Caco-2 (cell line): ENCODE data around the gene ATF4. TPM values are rescaled to one million over a fixed set of nuclear protein-coding genes. Genes with fewer than 3 reads are reported as not detected.

Experiments used
- BruUV-seq: library from RNA; stranded (reverse); fragments of 400-500 nt; replicated peaks from 2 replicates; lab custom pipeline; 2021; lab: Mats Ljungman, UMichigan
- CTCF ChIA-PET: fragments of 300-600 bp; sonication (Branson Sonifier 250); formaldehyde crosslinking; loops from one replicate; lab custom pipeline; 2022; ENCODE audit warnings: antibody characterized with exemption; lab: Charles Lee
- POLR2A ChIA-PET: fragments of 300-600 bp; sonication (Branson Sonifier 250); formaldehyde crosslinking; loops from one replicate; lab custom pipeline; 2022; ENCODE audit warnings: antibody characterized with exemption; lab: Charles Lee
- DNase-seq, 2 experiments: peaks; one replicate each; pipeline versions ENCODE4 v3.0.0 to v3.0.0-alpha.2; 2020 to 2022
- H3K27me3 ChIP-seq: replicated peaks from 2 replicates; pipeline ENCODE4 v1.6.0; 2011; ENCODE audit warnings: low read length; ENCODE audit not compliant: control insufficient read depth, insufficient read depth
- H3K36me3 ChIP-seq: 2 replicates; pipeline ENCODE4 v1.5.1; 2011; ENCODE audit warnings: low read length; ENCODE audit not compliant: control insufficient read depth, insufficient read depth
- H3K4me1 ChIP-seq: fragments of 250-450 bp; sonication (Bioruptor Pico); 2 replicates; pipeline ENCODE4 v1.5.1; 2020; ENCODE audit warnings: mild to moderate bottlenecking
- H3K4me3 ChIP-seq: 2 replicates; pipeline ENCODE4 v1.5.1; 2011; ENCODE audit warnings: low read depth, mild to moderate bottlenecking, control low read depth, low read length
- H3K9me3 ChIP-seq: fragments of 250-450 bp; sonication (Bioruptor Pico); 2 replicates; pipeline ENCODE4 v1.5.1; 2020; ENCODE audit warnings: mild to moderate bottlenecking, moderate library complexity
- H3K27ac Mint-ChIP-seq: one replicate; pipeline ENCODE4 v1.8.0; 2022; ENCODE audit warnings: mixed read lengths; ENCODE audit not compliant: unreplicated experiment
- H3K27me3 Mint-ChIP-seq: one replicate; pipeline ENCODE4 v1.8.0; 2022; ENCODE audit warnings: mixed read lengths; ENCODE audit not compliant: insufficient read depth, unreplicated experiment
- H3K36me3 Mint-ChIP-seq: one replicate; pipeline ENCODE4 v1.8.0; 2022; ENCODE audit warnings: mild to moderate bottlenecking, mixed read lengths; ENCODE audit not compliant: insufficient read depth, unreplicated experiment
- H3K4me1 Mint-ChIP-seq: one replicate; pipeline ENCODE4 v1.8.0; 2022; ENCODE audit warnings: low read depth, mixed read lengths; ENCODE audit not compliant: unreplicated experiment
- H3K4me3 Mint-ChIP-seq: one replicate; pipeline ENCODE4 v1.8.0; 2022; ENCODE audit warnings: mild to moderate bottlenecking, moderate library complexity, mixed read lengths; ENCODE audit not compliant: unreplicated experiment
- H3K9me3 Mint-ChIP-seq: one replicate; pipeline ENCODE4 v1.8.0; 2022; ENCODE audit warnings: mixed read lengths; ENCODE audit not compliant: unreplicated experiment
- CTCF ChIP-seq, 2 experiments: fragments of 200-600 bp in 1 of 2; IDR thresholded peaks; 1 replicate in 1 of 2; 2 replicates in 1 of 2; pipeline versions ENCODE4 v1.5.1 to v1.8.0; 2011 to 2022; ENCODE audit warnings: antibody characterized with exemption in 1 of 2, control low read depth in 1 of 2, inconsistent platforms in 1 of 2, low read depth in 1 of 2, low read length in 1 of 2, mild to moderate bottlenecking in 1 of 2, moderate library complexity in 1 of 2; ENCODE audit not compliant: insufficient read depth in 1 of 2, severe bottlenecking in 1 of 2, unreplicated experiment in 1 of 2
- intact Hi-C: fragments of 100-400 bp; cut with micrococcal nuclease; formaldehyde crosslinking; loops from one replicate; pipeline ENCODE4 v1.10.0; 2022; ENCODE audit not compliant: unreplicated experiment
- total RNA-seq: library from RNA; stranded (reverse); gene quantifications from 2 replicates; pipeline ENCODE4 v1.2.3, GENCODE V29; 2022

The ATF4 gene
- total RNA-seq, 1 experiment from 2014 or later, result 647 TPM

- Mint-ChIP-seq H3K27me3 (peaks cover 2% of the 10 kb centered on the region), H3K4me1 (no peaks in the 10 kb centered on the region), H3K9me3 (peaks cover 11% of the 10 kb centered on the region), H3K4me3 (no peak overlapping the region), H3K36me3 (no peaks in the 10 kb centered on the region), H3K27ac (no peak overlapping the region)
- no peak for DNase-seq
- Histone ChIP-seq H3K36me3 (no peaks in the 10 kb centered on the region), H3K27me3 (no peaks in the 10 kb centered on the region), H3K9me3 (no peaks in the 10 kb centered on the region), H3K4me3 (no peak overlapping the region), H3K4me1 (no peaks in the 10 kb centered on the region)
- no TSS peak for BruUV-seq
- POLR2A ChIA-PET, result no interaction called here
- TF ChIP-seq CTCF (IDR thresholded peaks at IDR 0.05; ENCODE audit: insufficient read depth in 1 of 2, low read depth in 1 of 2, low read length in 1 of 2, severe bottlenecking in 1 of 2, unreplicated experiment in 1 of 2), result no peak
- CTCF ChIA-PET, result no interaction called here
- intact Hi-C loops, result no loop called here
These were observed 48.7 kb downstream of the ATF4 start for GRCh38 chr22:39569066-39569465.

- intact Hi-C loops, result no loop called here
- POLR2A ChIA-PET, result no interaction called here
- Histone ChIP-seq H3K27me3 (no peaks in the 10 kb centered on the region), H3K9me3 (no peaks in the 10 kb centered on the region), H3K4me3 (no peak overlapping the region), H3K4me1 (no peaks in the 10 kb centered on the region), H3K36me3 (no peaks in the 10 kb centered on the region)
- no peak for TF ChIP-seq CTCF (IDR thresholded peaks at IDR 0.05; ENCODE audit: insufficient read depth in 1 of 2, low read depth in 1 of 2, low read length in 1 of 2, severe bottlenecking in 1 of 2, unreplicated experiment in 1 of 2)
- CTCF ChIA-PET, result no interaction called here
- peaks cover 2% of the 10 kb centered on the region for H3K27me3 Mint-ChIP-seq
- no peaks in the 10 kb centered on the region for H3K4me1 Mint-ChIP-seq
- H3K4me3 Mint-ChIP-seq, result no peak overlapping the region
- DNase-seq, result no peak
- peaks cover 9% of the 10 kb centered on the region for H3K9me3 Mint-ChIP-seq
- no peak overlapping the region for H3K27ac Mint-ChIP-seq
- no TSS peak for BruUV-seq
- H3K36me3 Mint-ChIP-seq, result no peaks in the 10 kb centered on the region
These were observed 49.9 kb downstream of the ATF4 start for GRCh38 chr22:39570226-39570625.

- no TSS peak for BruUV-seq
- TF ChIP-seq CTCF (IDR thresholded peaks at IDR 0.05; ENCODE audit: insufficient read depth in 1 of 2, low read depth in 1 of 2, low read length in 1 of 2, severe bottlenecking in 1 of 2, unreplicated experiment in 1 of 2), result no peak
- H3K9me3 Mint-ChIP-seq, result peaks cover 4% of the 10 kb centered on the region
- no peaks in the 10 kb centered on the region for H3K27me3 ChIP-seq
- no peak within 1 kb of the TSS for H3K27ac Mint-ChIP-seq
- DNase-seq, result no peak
- no peaks in the 10 kb centered on the region for H3K36me3 ChIP-seq
- intact Hi-C loops, result no loop called here
- CTCF ChIA-PET, result interaction anchor here (1.0 kb wide), 1 partner anchor 11 kb away, joined by 3 read pairs; no protein-coding TSS in a partner anchor
- no peaks in the 10 kb centered on the region for H3K4me1 Mint-ChIP-seq
- peaks cover 2% of the 10 kb centered on the region for H3K27me3 Mint-ChIP-seq
- H3K36me3 Mint-ChIP-seq, result no peaks in the 10 kb centered on the region
- no peak within 1 kb of the TSS for H3K4me3 Mint-ChIP-seq
- H3K4me3 ChIP-seq, result no peak within 1 kb of the TSS
- POLR2A ChIA-PET, result no interaction called here
- H3K9me3 ChIP-seq, result no peaks in the 10 kb centered on the region
- H3K4me1 ChIP-seq, result no peaks in the 10 kb centered on the region
These were observed 50.3 kb downstream of the ATF4 start, which contains the start of gene CACNA1I for GRCh38 chr22:39570665-39571064. CACNA1I (plus strand) TSS chr22:39570753; CDS start chr22:39570753, 0 bp downstream.
